ENCODE results near the gene CDKAL1.

Gene CDKAL1

DNA sequence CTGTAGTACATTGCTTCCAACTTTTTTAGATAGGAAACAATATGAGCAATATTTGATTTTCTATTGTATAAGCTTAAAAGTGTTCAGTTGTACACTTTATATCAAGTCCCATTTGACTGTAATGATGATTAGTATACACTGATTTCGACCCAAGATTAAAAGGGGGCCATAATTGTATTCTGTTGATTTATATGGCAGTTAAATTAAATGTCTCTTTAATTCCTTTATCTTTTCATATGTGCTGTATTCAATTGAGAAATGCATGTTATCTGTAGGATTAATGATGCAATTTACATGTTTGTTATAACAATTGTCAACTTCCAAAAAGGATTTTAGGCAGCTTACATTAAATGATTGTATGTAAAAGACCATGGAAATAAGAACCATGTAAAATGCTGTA lies 317.5 kb downstream of the CDKAL1 start:
- ATAC-seq: no peak
- 0 out of 2 replicates have a peak, but pooled peaks have one; percentile 20 for TF ChIP-seq TSHZ2 (CRISPR knock-in tag; IDR thresholded peaks at IDR 0.05)
- TF ChIP-seq TCF4 (CRISPR knock-in tag; IDR thresholded peaks at IDR 0.05; ENCODE audit: borderline replicate concordance): 0 out of 2 replicates have a peak, but pooled peaks have one; percentile 46
- TF ChIP-seq ISL1 (CRISPR knock-in tag; IDR thresholded peaks at IDR 0.05): peak; percentile 54
- no peak for TF ChIP-seq RARB (CRISPR knock-in tag; IDR thresholded peaks at IDR 0.05)

DNA sequence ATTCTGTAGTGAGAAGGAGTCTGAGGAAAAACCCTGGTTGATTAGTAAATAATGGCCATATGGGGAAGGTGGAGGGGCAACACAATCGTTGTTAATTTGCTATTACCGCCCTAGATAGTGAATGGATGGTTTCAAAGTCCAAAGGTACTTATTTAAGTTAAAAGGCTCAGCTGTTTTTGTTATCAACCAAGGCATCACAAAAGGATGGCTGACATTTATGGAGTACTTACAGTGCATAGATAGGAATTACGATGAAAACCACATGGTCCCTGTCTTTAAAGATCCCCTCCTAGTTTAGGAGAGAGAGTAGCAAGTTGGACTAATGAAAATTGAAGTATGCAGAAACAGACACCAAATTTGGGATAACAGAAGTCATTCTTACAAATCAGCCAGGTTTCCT lies 319.6 kb downstream of the CDKAL1 start:
- TF ChIP-seq CREB5 (CRISPR knock-in tag; IDR thresholded peaks at IDR 0.05; ENCODE audit: low read depth) (no peak), OSR1 (CRISPR knock-in tag; IDR thresholded peaks at IDR 0.05) (no peak), BACH2 (CRISPR knock-in tag; IDR thresholded peaks at IDR 0.05; ENCODE audit: borderline replicate concordance) (no peak), CSDC2 (CRISPR knock-in tag; IDR thresholded peaks at IDR 0.05) (no peak), POU6F1 (CRISPR knock-in tag; IDR thresholded peaks at IDR 0.05; ENCODE audit: borderline replicate concordance, low read depth) (no peak), ESRRG (CRISPR knock-in tag; IDR thresholded peaks at IDR 0.05) (no peak), RARB (CRISPR knock-in tag; IDR thresholded peaks at IDR 0.05) (no peak), ZNF565 (CRISPR knock-in tag; conservative IDR thresholded peaks at IDR 0.05; ENCODE audit: low read depth) (no peak), ZC3H10 (CRISPR knock-in tag; IDR thresholded peaks at IDR 0.05) (no peak), ARNTL (CRISPR knock-in tag; IDR thresholded peaks at IDR 0.05; ENCODE audit: borderline replicate concordance, low read depth) (no peak), TCF4 (CRISPR knock-in tag; IDR thresholded peaks at IDR 0.05; ENCODE audit: borderline replicate concordance) (no peak), PPARA (CRISPR knock-in tag; IDR thresholded peaks at IDR 0.05; ENCODE audit: borderline replicate concordance) (no peak), SNAI2 (CRISPR knock-in tag; IDR thresholded peaks at IDR 0.05) (no peak), ISL1 (CRISPR knock-in tag; IDR thresholded peaks at IDR 0.05) (no peak), TSHZ2 (CRISPR knock-in tag; IDR thresholded peaks at IDR 0.05) (no peak), TOX (CRISPR knock-in tag; IDR thresholded peaks at IDR 0.05; ENCODE audit: borderline replicate concordance) (no peak), ZNF70 (CRISPR knock-in tag; IDR thresholded peaks at IDR 0.05) (no peak), ZFP30 (CRISPR knock-in tag; IDR thresholded peaks at IDR 0.05) (no peak), ZNF8 (CRISPR knock-in tag; IDR thresholded peaks at IDR 0.05) (no peak)
- TF ChIP-seq, protein P1, sequence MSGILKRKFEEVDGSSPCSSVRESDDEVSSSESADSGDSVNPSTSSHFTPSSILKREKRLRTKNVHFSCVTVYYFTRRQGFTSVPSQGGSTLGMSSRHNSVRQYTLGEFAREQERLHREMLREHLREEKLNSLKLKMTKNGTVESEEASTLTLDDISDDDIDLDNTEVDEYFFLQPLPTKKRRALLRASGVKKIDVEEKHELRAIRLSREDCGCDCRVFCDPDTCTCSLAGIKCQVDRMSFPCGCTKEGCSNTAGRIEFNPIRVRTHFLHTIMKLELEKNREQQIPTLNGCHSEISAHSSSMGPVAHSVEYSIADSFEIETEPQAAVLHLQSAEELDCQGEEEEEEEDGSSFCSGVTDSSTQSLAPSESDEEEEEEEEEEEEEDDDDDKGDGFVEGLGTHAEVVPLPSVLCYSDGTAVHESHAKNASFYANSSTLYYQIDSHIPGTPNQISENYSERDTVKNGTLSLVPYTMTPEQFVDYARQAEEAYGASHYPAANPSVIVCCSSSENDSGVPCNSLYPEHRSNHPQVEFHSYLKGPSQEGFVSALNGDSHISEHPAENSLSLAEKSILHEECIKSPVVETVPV (CRISPR knock-in tag; IDR thresholded peaks at IDR 0.05): no peak
- no peak for ATAC-seq

DNA sequence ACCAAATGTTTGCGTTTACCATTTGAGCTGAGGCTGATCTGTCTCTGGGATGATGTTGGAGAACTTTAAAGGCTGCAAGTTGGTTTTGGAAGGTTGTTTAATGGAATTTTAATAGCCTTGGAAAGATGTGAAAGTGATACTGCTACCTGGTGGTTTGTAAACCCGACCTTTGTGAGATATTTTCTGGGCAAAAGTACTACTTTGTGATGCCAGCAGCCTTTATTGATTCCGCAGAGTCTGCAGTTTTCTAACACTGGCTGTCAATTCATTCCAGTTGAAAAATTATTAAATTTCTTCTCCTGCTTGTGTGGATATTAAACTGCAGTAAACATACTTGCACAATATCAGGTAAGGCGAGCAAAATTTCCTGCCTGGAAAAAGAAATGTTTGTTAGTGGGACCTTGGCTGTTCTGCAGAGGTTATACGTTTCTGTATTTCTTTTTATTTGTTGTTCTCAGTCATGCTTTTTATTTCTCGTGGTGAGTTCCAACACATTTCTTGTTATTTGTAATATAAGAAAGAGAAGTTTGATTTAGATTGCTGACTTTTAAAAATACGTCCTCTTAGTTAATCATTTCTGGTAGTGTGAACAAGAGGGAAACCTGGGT lies 322.5 kb downstream of the CDKAL1 start:
- ATAC-seq: no peak
- TF ChIP-seq BACH2 (CRISPR knock-in tag; IDR thresholded peaks at IDR 0.05; ENCODE audit: borderline replicate concordance): no peak

Measured in SK-N-SH treated with all-trans-retinoic acid at 6 μM for 48 hours (cell line).